ENCODE measurements around the gene GNB1L.

GRCh38 chr22:19783586-19784383 lies 70.9 kb downstream of the GNB1L start:
- TF ChIP-seq CTCF (IDR thresholded peaks at IDR 0.05) = no peak
- TF ChIP-seq POLR2AphosphoS5 (IDR thresholded peaks at IDR 0.05; ENCODE audit: low read depth, low read length) = no peak
- TF ChIP-seq TCF7L2 (IDR thresholded peaks at IDR 0.05; ENCODE audit: low read depth, low read length) = no peak
- TF ChIP-seq SIN3A (IDR thresholded peaks at IDR 0.05; ENCODE audit: borderline replicate concordance, insufficient read depth, low read depth, low read length) = no peak
- TF ChIP-seq REST (IDR thresholded peaks at IDR 0.05; ENCODE audit: insufficient read depth in 1 of 2, low read depth in 2 of 2, low read length in 1 of 2) = no peak

All from Panc1 (cell line).